GM19395 (cell line): ENCODE data around the gene ACADL.

Experiments used
- ATAC-seq: cut with Tn5 transposase; IDR thresholded peaks from one replicate; pipeline ENCODE4 v1.9.1; 2021; ENCODE audit warnings: mild to moderate bottlenecking, moderate library complexity; ENCODE audit not compliant: unreplicated experiment

ACADL gene

GRCh38 chr2:210171309-210172218 is 53.7 kb downstream of the ACADL start, which contains the start of gene KANSL1L:
Gene KANSL1L, minus strand, starts transcription at chr2:210171409. Its CDS starts 16,827 bp downstream, at chr2:210154582.
- peak; percentile 65 for ATAC-seq

GRCh38 chr2:210170446-210171303 is 54.6 kb downstream of the ACADL start:
- ATAC-seq: peak; percentile 71

GRCh38 chr2:210170196-210170445 is 55.1 kb downstream of the ACADL start:
- ATAC-seq: no peak

GRCh38 chr2:210169516-210170195 is 55.6 kb downstream of the ACADL start:
- peak; percentile 34 for ATAC-seq

GRCh38 chr2:210167227-210167626 is 58.0 kb downstream of the ACADL start:
- ATAC-seq: no peak

GRCh38 chr2:210162466-210163124 is 62.7 kb downstream of the ACADL start:
- ATAC-seq: peak; percentile 47

- ATAC-seq: no peak
Measured at GRCh38 chr2:210159059-210159458, 66.2 kb downstream of the ACADL start.

GRCh38 chr2:210158236-210158635 is 67.0 kb downstream of the ACADL start:
- ATAC-seq: no peak

- ATAC-seq: no peak
Measured at GRCh38 chr2:210157526-210157925, 67.7 kb downstream of the ACADL start.

- no peak for ATAC-seq
Measured at GRCh38 chr2:210147614-210148013, 77.6 kb downstream of the ACADL start.
